NOMO-1 treated with dmso at 0.1 percent for 144 hours (cell line): ENCODE data around the gene ZNF888.
A peak's percentile ranks its signal among the peaks of the same experiment; 100 is the strongest.
"Not testable (repeated sequence)": the region's sequence is repeated elsewhere in the genome, so short reads cannot be mapped to it uniquely, and the experiment has no call there.

ENCODE experiments used
- DNase-seq: peaks from one replicate; lab custom pipeline; 2025; ENCODE audit not compliant: unreplicated experiment; lab: John Stamatoyannopoulos, UW

The ZNF888 gene

DNA sequence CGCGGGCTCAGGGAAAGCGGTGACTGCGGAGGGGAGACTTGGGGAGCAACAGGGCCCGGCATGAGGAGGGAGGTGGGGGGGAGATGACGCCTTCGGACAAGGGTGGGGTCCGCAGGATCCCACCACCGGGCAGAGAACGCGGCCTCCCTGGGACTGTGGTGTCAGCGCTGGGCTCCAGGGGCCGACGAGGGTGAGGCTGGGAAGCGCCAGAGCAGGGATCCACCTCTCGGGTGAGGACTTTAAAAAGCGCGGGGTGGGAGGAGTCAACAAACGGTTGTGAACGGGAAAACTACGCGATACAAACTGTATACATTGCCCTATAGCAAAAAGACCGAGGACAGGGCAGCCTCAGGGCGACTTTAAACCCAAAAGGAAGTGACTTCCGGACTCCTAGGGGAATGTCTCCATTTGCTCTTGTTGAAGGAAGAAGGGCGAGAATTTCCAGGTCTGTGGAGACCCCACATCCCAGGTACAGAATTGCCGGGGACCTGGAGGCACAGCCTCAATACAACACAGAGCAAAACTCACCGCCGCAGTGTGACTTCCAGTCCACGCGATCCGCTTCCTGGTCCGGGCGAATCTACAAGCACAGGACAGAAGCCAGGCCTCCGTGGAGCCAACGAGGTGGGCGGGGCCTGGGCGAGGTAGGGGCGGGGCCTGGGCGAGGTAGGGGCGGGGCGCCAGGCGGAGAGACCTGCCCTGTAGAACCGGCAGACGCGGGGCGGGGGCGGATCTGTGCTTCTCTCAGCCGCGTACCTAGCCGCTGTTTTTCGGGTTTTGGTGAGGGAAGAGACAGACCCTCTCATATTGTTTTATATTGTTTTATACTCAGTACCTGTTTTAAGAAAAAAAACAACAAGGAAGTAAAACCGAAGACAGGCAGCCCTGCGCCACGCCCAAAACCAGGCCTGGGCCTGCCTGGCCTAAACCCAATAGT is at the start of gene ZNF888:
TSS of gene ZNF888 (minus strand) at position 588 of the 937 bp plus-strand sequence. CDS start 5,555 bp downstream, outside the sequence.
- peak; percentile 75 for DNase-seq

DNA sequence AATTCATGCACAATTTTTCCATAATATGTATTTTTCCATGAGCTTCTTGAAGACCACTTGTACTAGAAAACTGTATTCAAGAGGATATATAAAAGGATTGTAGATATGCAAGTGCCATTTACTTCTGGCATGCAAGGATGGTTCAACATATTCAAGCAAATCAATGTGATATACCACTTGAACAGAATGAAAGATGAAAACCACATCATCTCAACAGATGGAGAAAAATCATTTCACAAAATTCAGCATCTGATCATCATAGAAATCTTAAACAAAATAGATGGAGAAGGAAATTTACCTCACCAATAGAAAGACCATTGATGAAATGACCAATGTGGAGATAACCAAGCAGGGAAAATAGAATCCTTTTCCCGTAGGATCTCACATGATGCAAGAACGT is 44.5 kb upstream of the ZNF888 start:
- no peak for DNase-seq

- no peak for DNase-seq
Observed at GRCh38 chr19:52963247-52963618, 40.0 kb upstream of the ZNF888 start.

DNA sequence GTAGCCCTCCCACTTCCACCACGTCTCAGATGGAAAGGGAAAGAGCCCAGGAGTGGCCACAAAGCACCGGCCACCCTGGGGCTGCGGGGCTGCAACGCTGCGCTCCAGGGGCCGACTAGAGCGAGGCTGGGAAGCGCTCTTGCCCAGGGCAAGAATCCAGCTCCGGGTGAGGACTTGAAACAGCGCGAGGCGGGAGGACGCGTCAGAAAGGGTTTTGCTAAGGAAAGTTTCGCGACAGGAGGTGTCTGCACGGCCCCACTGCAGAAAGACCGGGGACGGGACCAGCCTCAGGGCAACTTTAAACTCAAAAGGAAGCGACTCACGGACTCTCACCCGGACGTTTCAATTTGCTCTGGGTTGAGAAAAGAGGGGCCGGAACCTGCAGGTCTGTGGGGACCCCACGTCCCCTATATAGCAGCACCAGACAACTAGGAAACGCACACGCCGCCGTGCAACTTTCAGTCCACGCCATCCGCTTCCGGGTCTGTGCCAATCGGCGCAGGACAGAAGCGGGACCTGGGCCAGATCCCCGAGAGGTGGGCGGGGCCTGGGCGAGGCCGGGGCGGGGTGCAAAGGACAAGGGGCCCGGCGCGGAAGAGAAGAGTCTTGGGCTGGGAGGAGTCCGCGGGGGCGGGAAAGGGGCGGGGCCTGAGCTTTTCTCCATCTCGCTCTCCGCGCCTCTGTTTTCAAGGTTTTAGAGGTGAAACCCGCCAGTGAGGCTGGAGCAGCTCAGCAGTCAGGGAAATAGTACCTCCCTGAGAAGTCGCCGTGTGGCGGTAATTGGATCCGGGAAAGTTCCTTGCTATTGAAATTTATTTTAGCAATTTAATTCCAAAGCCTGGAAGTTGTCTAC is 39.4 kb upstream of the ZNF888 start, which contains the start of gene ZNF816:
TSS of gene ZNF816 (minus strand) at position 488 of the 853 bp plus-strand sequence. CDS start 6,792 bp downstream, outside the sequence.
- peak; percentile 96 for DNase-seq

- DNase-seq, result no peak
Observed at GRCh38 chr19:52961981-52962380, 38.8 kb upstream of the ZNF888 start.

DNA sequence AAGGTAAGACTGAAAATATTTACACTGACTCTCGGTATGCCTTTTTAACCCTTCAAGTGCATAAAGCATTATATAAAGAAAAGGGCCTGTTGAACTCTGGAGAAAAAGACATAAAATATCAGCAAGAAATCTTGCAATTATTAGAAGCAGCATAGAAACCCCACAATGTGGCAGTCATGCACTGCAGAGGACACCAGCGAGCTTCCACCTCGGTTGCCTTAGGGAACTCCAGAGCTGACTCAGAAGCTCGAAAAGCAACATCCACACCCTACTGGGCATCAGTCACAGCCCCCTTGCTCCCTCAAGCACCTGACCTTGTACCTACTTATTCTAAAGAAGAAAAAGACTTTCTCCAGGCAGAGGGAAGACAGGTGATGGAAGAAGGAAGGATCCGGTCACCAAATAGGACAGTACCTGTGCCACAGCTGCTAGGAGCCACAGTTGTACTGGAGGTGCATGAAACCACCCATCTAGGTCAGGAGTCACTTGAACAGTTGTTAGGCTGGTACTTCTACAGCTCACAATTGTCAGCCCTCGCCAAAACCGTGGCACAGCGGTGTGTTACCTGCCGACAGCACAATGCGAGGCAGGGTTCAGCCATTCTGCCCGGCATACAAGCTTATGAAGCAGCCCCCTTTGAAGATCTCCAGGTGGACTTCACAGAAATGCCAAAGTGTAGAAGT is 36.5 kb upstream of the ZNF888 start:
- no peak for DNase-seq

GRCh38 chr19:52957591-52957990 is 34.4 kb upstream of the ZNF888 start:
- no peak for DNase-seq

DNA sequence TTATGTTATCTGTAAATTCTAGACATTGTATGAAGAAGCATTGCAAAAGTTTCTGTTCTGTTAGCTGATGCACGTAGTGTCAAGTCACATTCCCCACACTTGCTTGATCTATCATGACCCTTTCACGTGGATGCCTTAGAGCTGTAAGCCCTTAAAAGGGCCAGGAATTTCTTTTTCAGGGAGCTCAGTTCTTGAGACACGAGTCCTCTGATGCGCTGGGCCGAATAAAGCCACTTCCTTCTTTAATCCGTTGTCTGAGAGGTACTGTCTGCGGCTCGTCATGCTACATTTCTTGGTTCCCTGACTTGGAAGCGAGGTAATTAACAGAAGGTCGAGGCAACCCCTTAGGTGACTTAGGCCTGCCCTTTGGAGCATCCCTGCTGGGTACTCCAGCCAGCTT is 33.7 kb upstream of the ZNF888 start:
- no peak for DNase-seq

GRCh38 chr19:52949422-52949821 is 26.2 kb upstream of the ZNF888 start:
- no peak for DNase-seq

DNA sequence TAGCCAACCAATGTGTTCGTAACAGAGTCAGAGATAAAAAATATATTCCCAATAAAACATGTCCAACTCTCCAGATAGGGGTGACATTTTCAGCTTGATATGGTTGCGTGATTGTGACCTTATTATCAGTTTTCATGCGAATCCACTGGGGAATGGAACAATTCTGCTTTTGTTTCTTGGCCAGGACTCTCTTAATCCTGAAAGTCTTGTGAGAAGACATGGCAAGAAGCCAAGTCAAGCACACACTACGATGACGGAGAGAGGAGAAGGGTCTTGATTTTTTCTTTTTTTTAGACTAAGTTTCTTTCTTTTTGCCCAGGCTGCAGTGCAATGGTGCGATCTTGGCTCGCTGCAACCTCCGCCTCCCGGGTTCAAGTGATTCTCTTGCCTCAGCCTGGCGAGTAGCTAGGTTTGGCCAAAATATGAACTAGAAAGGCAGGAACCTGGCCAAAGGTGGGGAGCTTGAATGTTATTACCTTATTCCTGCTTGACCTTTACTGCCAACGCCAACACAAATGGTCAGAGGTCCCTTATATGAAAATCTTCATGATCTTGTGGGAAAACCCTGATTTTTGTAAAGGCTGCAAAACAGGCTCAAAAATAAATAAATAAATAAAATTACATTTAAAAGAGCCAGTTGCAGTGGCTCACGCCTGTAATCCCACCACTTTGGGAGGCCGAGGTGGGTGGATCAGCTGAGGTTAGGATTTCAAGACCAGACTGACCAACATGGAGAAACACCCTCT is 25.0 kb upstream of the ZNF888 start:
- DNase-seq, result no peak

DNA sequence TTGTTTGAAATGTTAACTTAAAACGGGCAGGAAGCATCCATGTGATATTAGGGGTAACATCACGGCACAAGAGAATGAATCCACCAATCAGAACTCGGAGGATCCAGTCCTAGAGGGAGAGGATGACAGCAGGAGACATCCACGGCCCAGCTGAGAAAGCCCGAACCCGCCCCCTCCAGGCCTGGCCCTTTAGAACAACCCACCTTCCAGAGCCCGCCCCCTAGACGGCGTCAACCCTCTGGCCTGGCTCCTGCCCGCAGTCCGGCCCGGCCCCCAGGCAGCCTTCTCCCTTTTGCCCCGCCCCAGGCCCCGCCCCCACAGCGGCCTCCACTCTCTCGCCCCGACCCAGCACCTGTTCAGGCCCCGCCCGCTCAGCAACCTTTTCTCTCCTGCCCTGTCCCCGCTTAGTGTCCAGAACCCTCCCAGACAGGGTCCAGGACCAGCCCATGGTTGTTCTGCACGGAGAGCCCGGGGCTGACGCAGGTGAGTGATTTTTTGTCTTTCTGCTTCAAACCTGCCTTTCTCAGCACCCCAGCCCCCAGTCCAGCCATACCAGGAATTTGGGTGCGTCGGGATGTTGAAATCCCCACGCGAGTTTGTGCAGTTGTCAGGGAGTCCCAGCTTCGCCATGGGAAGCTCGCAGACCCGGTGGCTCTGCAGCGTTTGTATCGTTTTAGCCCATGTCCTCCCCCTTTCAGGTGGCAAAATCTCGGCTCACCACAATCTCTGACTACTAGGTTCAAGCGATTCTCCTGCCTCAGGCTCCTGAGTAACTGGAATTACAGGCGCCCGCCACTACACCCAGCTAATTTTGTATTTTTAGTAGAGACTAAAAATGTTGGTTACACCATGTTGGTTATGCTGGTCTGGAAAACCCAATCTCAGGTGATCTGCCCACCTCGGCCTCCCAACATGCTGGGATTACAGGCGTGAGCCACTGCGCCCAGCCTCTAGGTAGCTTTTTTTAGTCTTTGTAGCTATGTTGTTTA is 23.4 kb upstream of the ZNF888 start:
- no peak for DNase-seq

GRCh38 chr19:52945652-52946321 is 22.6 kb upstream of the ZNF888 start:
- no peak for DNase-seq

- DNase-seq, result not testable (repeated sequence)
Observed at GRCh38 chr19:52944703-52945493, 21.7 kb upstream of the ZNF888 start.

- no peak for DNase-seq
Observed at GRCh38 chr19:52943884-52944643, 20.8 kb upstream of the ZNF888 start.

- no peak for DNase-seq
Observed at GRCh38 chr19:52943134-52943883, 20.1 kb upstream of the ZNF888 start.

- DNase-seq, result peak; percentile 68
Observed at GRCh38 chr19:52942386-52943133, 19.3 kb upstream of the ZNF888 start.
